NCI-H2107 treated with DMSO at 0.1 percent for 48 hours (cell line): ENCODE measurements around the gene TYSND1.
"Not testable (repeated sequence)": the region's sequence is repeated elsewhere in the genome, so short reads cannot be mapped to it uniquely, and the experiment has no call there.

Experiments
- DNase-seq: peaks from one replicate; lab custom pipeline; 2025; ENCODE audit not compliant: unreplicated experiment; lab: John Stamatoyannopoulos, UW

TYSND1 gene

DNA sequence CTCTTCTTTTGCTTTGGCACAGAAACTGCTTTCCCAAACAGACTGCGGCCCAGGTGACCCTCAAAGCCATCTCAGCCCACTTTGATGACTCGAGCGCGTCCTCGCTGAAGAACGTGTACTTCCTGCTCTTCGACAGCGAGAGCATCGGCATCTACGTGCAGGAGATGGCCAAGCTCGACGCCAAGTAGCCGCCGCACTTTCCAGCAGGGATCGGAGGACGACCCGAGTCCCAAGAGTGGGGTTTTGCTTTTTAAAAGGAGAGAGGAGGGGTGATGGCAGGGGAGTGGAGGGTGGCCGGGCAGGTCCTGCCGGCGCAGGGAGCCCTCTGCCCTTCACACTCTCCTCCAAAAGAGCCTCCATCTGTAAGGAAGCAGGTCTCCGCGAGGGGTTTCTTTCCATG, 35.0 kb downstream of the TYSND1 start:
- DNase-seq: no peak

DNA sequence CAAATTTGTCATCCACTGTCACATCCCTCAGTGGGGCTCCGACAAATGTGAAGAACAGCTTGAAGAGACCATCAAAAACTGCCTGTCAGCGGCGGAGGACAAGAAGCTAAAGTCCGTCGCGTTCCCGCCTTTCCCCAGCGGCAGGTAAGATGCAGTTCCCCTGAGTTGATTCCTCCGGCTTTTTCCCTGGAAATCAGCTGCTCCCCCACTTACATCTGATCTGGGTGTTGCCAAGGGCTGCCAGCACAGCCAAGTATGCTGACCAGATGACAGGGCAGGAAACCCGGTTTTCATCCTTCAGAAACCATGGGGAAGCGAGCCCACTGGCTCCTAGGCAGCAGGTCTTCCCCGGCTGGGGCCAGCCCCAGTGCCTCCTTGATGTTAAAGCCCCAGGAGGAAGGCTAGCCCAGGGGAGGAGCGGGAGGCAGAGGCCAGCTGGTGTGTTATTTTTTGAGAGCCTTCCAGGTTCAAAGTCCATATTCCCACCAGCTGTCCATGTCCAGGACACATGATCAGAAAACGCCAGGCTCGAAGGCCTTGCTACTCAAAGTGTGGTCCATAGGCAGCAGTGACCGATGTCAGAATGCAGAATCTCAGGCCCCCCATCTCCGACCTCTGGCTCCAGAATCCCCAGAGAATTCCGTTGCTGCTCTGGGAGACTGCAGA, 37.3 kb downstream of the TYSND1 start:
- DNase-seq: no peak

GRCh38 chr10:70106958-70107791, 39.3 kb downstream of the TYSND1 start:
- no peak for DNase-seq

- DNase-seq: no peak
These were observed 44.8 kb downstream of the TYSND1 start for GRCh38 chr10:70101668-70102067.

- DNase-seq: not testable (repeated sequence)
These were observed 45.4 kb downstream of the TYSND1 start for GRCh38 chr10:70101068-70101562.

DNA sequence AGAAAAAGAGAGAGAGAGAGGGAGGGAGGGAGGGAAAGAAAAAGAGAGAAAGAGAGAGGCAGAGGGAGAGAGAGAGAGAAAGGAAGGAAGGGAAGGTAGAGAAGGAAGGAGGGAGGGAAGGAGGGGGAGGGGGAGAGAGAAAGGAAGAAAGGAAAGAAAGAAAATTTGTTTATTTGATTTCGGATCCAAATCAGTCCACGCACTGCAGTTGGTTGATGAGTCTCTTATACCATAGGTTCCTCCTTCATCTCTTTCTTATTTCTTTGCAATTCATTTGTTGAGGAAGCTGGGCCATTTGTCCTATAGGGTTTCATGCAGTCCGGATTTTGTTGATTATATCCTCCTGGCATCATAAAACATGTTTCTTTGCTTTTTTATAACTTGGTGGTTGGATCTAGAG, 48.2 kb downstream of the TYSND1 start:
- DNase-seq: no peak

- DNase-seq: no peak
These were observed 49.0 kb downstream of the TYSND1 start for GRCh38 chr10:70097459-70097858.

- no peak for DNase-seq
These were observed 49.6 kb downstream of the TYSND1 start for GRCh38 chr10:70096705-70097420.

DNA sequence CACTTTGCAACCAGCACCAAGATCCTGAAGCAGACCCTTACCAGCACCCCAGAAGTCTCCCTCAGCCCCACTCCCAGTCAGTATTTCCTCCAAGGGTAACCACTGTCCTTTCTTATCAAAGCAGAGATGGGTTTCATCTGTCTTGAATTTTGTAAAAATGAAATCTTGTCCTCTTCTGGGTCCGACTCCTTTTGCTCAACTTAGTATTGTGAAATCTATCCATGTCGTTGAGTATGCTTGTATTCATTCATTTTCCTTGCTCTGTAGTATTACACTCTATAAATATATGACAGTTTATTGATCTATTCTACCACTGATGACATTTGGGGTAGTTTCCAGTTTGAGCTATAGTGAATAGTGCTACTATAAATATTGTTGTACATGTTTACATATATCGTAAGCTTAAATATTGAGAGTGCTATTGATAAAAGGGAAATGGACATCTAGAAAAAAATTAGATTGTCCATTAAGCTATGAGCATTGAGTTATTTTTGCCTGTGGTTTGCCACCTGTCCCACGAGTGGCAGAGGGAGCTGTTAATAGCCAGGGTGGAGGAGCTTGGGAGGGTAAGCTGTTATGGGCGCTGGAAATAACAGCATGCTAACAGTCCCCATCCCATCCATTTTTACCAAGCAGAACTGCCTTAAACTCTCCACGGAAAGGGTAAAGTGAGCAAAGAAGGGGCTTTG, 50.3 kb downstream of the TYSND1 start:
- DNase-seq: no peak

DNA sequence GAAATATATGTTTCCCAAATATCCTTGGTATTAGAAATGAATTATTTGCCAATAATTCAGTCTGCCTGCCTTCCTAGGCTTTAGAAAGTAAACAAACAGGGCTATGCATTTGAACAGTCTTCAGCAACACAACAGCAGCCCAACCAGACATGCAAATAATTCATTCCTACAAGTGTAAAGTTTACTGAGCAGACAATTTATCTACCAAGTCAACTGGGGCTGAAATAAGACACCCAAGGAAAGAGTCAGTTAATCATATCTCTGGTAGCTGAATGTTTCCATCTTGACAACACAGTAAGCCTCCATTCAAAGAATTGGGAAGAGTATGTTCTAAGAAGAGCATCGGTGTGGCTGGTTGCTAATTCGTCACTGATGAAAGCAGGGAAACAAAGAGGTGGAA, 52.2 kb downstream of the TYSND1 start:
- DNase-seq: no peak

DNA sequence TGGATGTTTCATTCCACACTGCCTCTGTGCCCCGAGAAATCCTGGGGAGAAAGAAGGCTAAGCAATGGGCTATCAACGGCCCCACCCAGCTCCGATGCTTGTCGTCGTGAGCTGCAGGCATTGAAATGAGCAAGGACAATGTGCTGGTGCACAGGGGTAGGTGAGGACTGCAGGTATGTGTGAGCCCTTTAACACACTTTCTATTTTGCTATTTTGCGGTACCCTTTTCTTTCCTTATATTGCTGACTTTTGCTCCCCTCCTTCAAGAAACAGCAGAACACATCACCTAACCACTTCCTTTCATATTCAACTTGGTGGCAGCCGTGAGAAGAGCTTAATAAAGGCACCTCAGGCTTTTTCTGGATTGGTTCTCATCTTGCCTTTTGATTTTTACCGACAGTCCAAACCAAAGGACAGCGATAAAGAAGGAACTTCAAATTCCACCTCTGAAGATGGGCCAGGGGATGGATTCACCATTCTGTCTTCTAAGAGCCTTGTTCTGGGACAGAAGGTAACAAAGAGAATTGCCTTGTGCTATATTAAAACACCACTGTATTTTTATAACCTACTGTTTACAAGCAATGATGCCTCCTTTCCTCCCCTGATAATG, 53.1 kb downstream of the TYSND1 start:
- no peak for DNase-seq

DNA sequence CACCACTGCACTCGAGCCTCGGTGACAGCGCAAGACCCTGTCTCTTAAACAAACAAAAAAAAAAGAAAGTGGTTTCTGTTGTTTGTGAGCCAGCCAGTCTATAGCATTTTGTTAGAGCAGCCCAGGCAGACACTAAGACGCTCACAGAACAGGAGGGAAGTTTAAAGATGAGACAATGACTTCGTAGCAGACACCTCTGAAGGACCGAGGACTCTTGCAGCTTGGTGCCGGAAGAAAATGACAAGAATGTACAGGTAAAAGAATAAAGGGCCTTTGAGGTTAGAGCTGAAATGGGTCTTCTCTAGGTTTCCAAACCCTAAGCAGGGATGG, 54.1 kb downstream of the TYSND1 start:
- no peak for DNase-seq

- DNase-seq: no peak
These were observed 55.5 kb downstream of the TYSND1 start for GRCh38 chr10:70090951-70091350.

- no peak for DNase-seq
These were observed 56.5 kb downstream of the TYSND1 start for GRCh38 chr10:70090013-70090412.

DNA sequence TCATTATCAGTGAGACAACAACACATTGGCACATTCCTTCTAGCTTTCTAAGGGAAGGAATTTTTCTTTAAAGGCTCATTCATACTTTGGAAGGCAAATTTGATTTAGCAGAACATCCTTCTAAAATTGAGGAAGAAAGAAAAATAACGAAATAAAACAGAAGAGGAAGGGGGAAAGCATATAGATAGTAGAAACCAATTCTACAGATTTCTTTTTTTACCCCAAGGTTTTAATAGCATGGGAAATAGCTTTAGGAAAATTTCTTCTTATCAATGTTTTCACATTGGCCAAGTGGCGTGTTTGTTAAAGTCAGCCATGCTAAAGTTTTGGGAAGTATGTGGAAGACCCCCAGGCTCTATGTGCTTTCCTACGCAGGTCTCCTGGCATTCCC, 58.2 kb downstream of the TYSND1 start:
- DNase-seq: no peak
